HG03097 (cell line): Measurements from ENCODE around the gene UBAC2.

Experiments
- ATAC-seq: cut with Tn5 transposase; IDR thresholded peaks from one replicate; pipeline ENCODE4 v1.9.1; 2021; ENCODE audit not compliant: unreplicated experiment, low FRiP score

Gene UBAC2

GRCh38 chr13:99307648-99308339 lies 107.1 kb downstream of the UBAC2 start:
- ATAC-seq: peak; percentile 25

- no peak for ATAC-seq
Observed at GRCh38 chr13:99308471-99309087, 107.9 kb downstream of the UBAC2 start.

- no peak for ATAC-seq
Observed at GRCh38 chr13:99310382-99311031, 109.9 kb downstream of the UBAC2 start.

GRCh38 chr13:99311137-99311536 lies 110.5 kb downstream of the UBAC2 start:
- no peak for ATAC-seq

GRCh38 chr13:99311748-99312492 lies 111.3 kb downstream of the UBAC2 start:
- no peak for ATAC-seq

- no peak for ATAC-seq
Observed at GRCh38 chr13:99312493-99312883, 111.8 kb downstream of the UBAC2 start.

- no peak for ATAC-seq
Observed at GRCh38 chr13:99313501-99313900, 112.8 kb downstream of the UBAC2 start.

GRCh38 chr13:99313941-99314340 lies 113.3 kb downstream of the UBAC2 start:
- ATAC-seq: no peak

GRCh38 chr13:99314640-99315176 lies 114.1 kb downstream of the UBAC2 start:
- ATAC-seq: no peak

- no peak for ATAC-seq
Observed at GRCh38 chr13:99315186-99315585, 114.5 kb downstream of the UBAC2 start.

- ATAC-seq: no peak
Observed at GRCh38 chr13:99316224-99316623, 115.6 kb downstream of the UBAC2 start.

GRCh38 chr13:99316657-99317256 lies 116.1 kb downstream of the UBAC2 start:
- no peak for ATAC-seq

GRCh38 chr13:99320693-99321481 lies 120.2 kb downstream of the UBAC2 start:
- no peak for ATAC-seq

GRCh38 chr13:99321709-99322108 lies 121.1 kb downstream of the UBAC2 start:
- ATAC-seq: no peak

GRCh38 chr13:99322297-99323103 lies 121.8 kb downstream of the UBAC2 start:
- ATAC-seq: peak; percentile 61

GRCh38 chr13:99323488-99323887 lies 122.8 kb downstream of the UBAC2 start:
- ATAC-seq: no peak

- ATAC-seq: no peak
Observed at GRCh38 chr13:99326012-99326411, 125.4 kb downstream of the UBAC2 start.

GRCh38 chr13:99327126-99327525 lies 126.5 kb downstream of the UBAC2 start:
- no peak for ATAC-seq

- ATAC-seq: no peak
Observed at GRCh38 chr13:99327761-99328160, 127.1 kb downstream of the UBAC2 start.
